Kidney (tissue), 14 donors: ENCODE measurements around the gene HOXA5. TPM values are rescaled to one million over a fixed set of nuclear protein-coding genes. Genes with fewer than 3 reads are reported as not detected.

Experiments used
- DNase-seq, 5 donors: peaks; one replicate each; pipeline ENCODE4 v3.0.0-alpha.2; 2013 to 2020
- FAIRE-seq: peaks from 2 replicates; lab custom pipeline; 2012; peaks lifted over from hg19 to GRCh38; lab: Jason Lieb, UNC
- H3K27ac ChIP-seq, 2 donors: one replicate each; pipeline ENCODE4 v1.7.0; 2013; ENCODE audit warnings: low read depth in 2 of 2, low read length in 2 of 2, inconsistent platforms in 1 of 2
- H3K27me3 ChIP-seq: one replicate; pipeline ENCODE4 v1.7.1; 2013; ENCODE audit warnings: low read length, inconsistent platforms; ENCODE audit not compliant: control insufficient read depth, insufficient read depth
- H3K36me3 ChIP-seq, 3 donors: one replicate each; pipeline versions ENCODE4 v1.7.0 to v1.7.1; 2013; ENCODE audit warnings: low read length in 3 of 3, control low read depth in 1 of 3, inconsistent platforms in 1 of 3; ENCODE audit not compliant: insufficient read depth in 3 of 3, control insufficient read depth in 2 of 3
- H3K4me1 ChIP-seq, 3 donors: one replicate each; pipeline versions ENCODE4 v1.7.0 to v1.7.1; 2013; ENCODE audit warnings: low read length in 3 of 3, inconsistent platforms in 1 of 3, low read depth in 1 of 3; ENCODE audit not compliant: control insufficient read depth in 2 of 3, insufficient read depth in 2 of 3
- H3K4me3 ChIP-seq, 3 donors: one replicate each; pipeline versions ENCODE4 v1.7.0 to v1.8.1; 2013; ENCODE audit warnings: low read length in 3 of 3, control low read depth in 1 of 3, inconsistent platforms in 1 of 3
- H3K9ac ChIP-seq, 3 donors: one replicate each; pipeline versions ENCODE4 v1.7.0 to v1.7.1; 2013; ENCODE audit warnings: low read length in 3 of 3, control low read depth in 1 of 3, inconsistent platforms in 1 of 3
- H3K9me3 ChIP-seq, 3 donors: one replicate each; pipeline versions ENCODE4 v1.7.0 to v1.7.1; 2013; ENCODE audit warnings: low read length in 3 of 3, control low read depth in 1 of 3, inconsistent platforms in 1 of 3; ENCODE audit not compliant: control insufficient read depth in 2 of 3, insufficient read depth in 1 of 3
- CTCF ChIP-seq: IDR thresholded peaks from 3 replicates; pipeline ENCODE4 v1.5.1; 2012; ENCODE audit warnings: mild to moderate bottlenecking, moderate library complexity, borderline replicate concordance; ENCODE audit not compliant: insufficient read depth; ENCODE audit errors: extremely low read depth
- intact Hi-C: fragments of 100-400 bp; cut with DNase I; formaldehyde crosslinking; loops from one replicate; pipeline ENCODE4 v1.11.1; 2022
- polyA plus RNA-seq: library from polyadenylated mRNA; stranded (reverse); fragments of 350-450 nt; fragmentation: Illumina TruSeq; extraction: RNeasy Lipid Tissue Mini Kit (QIAGEN cat#74804); gene quantifications from one replicate; pipeline ENCODE4 v1.2.3, GENCODE V29; 2014; ENCODE audit warnings: low read depth, low replicate concordance; ENCODE audit not compliant: insufficient read depth
- total RNA-seq: library from RNA; stranded (reverse); fragmentation: NEBNext Ultra II Directional; extraction: Animal tissue kit (Norgen Biotek cat#: 25700); gene quantifications from one replicate; pipeline ENCODE4 v1.2.1, GENCODE V29; 2021
- donor health status: control.
- donor health status: control.
- donor health status: control.
- donor health status: control.
- donor health status: control.
- donor health status: DM: yes; HTN: yes; CAD: no.
- donor health status: Normal renal cell carcinoma (clear cell type).

Gene HOXA5
- total and polyA plus RNA-seq, 2 donors from 2014 or later, result 19.4 to 38.0 TPM

- Histone ChIP-seq H3K9ac (peak overlapping the region in 2 of 3 donors; percentile 42 to 45), H3K9me3 (no peaks in the 10 kb centered on the region), H3K27me3 (no peaks in the 10 kb centered on the region), H3K36me3 (peaks cover 0 to 5% (median 0%) of the 10 kb centered on the region in 3 donors), H3K4me1 (peaks cover 15 to 43% (median 32%) of the 10 kb centered on the region in 3 donors), H3K27ac (peak overlapping the region; percentile 55 to 63), H3K4me3 (peak overlapping the region; percentile 26 to 32 (median 28))
- intact Hi-C loops, result no loop called here
- FAIRE-seq, result no peak
- no peak for TF ChIP-seq CTCF
- DNase-seq, result peak in 3 of 5 donors; percentile 39 to 68 (median 45)
Observed at GRCh38 chr7:27133409-27134231, 9.9 kb downstream of the HOXA5 start.

- no peak for TF ChIP-seq CTCF
- DNase-seq (peak in 1 of 5 donors; percentile 61), FAIRE-seq (no peak)
- H3K9me3 ChIP-seq, result no peaks in the 10 kb centered on the region
- peaks cover 0 to 5% (median 0%) of the 10 kb centered on the region in 3 donors for H3K36me3 ChIP-seq
- peaks cover 17 to 40% (median 33%) of the 10 kb centered on the region in 3 donors for H3K4me1 ChIP-seq
- H3K4me3 ChIP-seq, result no peak overlapping the region
- intact Hi-C loops, result no loop called here
- H3K27me3 ChIP-seq, result no peaks in the 10 kb centered on the region
- peak overlapping the region in 2 of 3 donors; percentile 42 to 45 for H3K9ac ChIP-seq
- H3K27ac ChIP-seq, result peak overlapping the region in 1 of 2 donors; percentile 45
Observed at GRCh38 chr7:27132978-27133377, 10.5 kb downstream of the HOXA5 start.

- DNase-seq, result no peak
- Histone ChIP-seq H3K27ac (peak overlapping the region in 1 of 2 donors; percentile 8), H3K9me3 (no peaks in the 10 kb centered on the region), H3K27me3 (no peaks in the 10 kb centered on the region), H3K4me3 (no peak overlapping the region), H3K9ac (peak overlapping the region in 1 of 3 donors; percentile 45), H3K36me3 (peaks cover 0 to 2% (median 0%) of the 10 kb centered on the region in 3 donors), H3K4me1 (peaks cover 19 to 40% (median 33%) of the 10 kb centered on the region in 3 donors)
- no peak for TF ChIP-seq CTCF
- intact Hi-C loops, result no loop called here
- no peak for FAIRE-seq
Observed at GRCh38 chr7:27132214-27132613, 11.3 kb downstream of the HOXA5 start.
